ENCODE measurements around the gene CUL3. TPM values are rescaled to one million over a fixed set of nuclear protein-coding genes. Genes with fewer than 3 reads are reported as not detected.
A peak's percentile ranks its signal among the peaks of the same experiment; 100 is the strongest.

The CUL3 gene
- total and polyA plus RNA-seq, 2 experiments from 2014 or later: 86.0 to 125 TPM

- no peak overlapping the region for H3K27ac ChIP-seq (ENCODE audit: low read depth)
- H3K4me3 Mint-ChIP-seq: no peak overlapping the region
- H3K36me3 ChIP-seq (ENCODE audit: insufficient read depth): no peaks in the 10 kb centered on the region
- no peak overlapping the region for H3K27ac Mint-ChIP-seq
- H3F3A ChIP-seq (replicated peaks; ENCODE audit: low read depth): 0 out of 2 replicates have a peak, but pooled peaks cover 5% of the 10 kb centered on the region
- no peaks in the 10 kb centered on the region for H3K9me2 ChIP-seq (ENCODE audit: insufficient read depth)
- H3K36me3 Mint-ChIP-seq (ENCODE audit: low read depth): peaks cover 8% of the 10 kb centered on the region
- peaks cover 20% of the 10 kb centered on the region for H3K9me3 Mint-ChIP-seq
- H3K27me3 Mint-ChIP-seq (ENCODE audit: insufficient read depth, low read depth, poor library complexity): peaks cover 14% of the 10 kb centered on the region
- no peak for TF ChIP-seq CTCF (conservative IDR thresholded peaks at IDR 0.05; ENCODE audit: low read depth in 2 of 2)
- no peak for TF ChIP-seq CREB1 (CRISPR knock-in tag; IDR thresholded peaks at IDR 0.05; ENCODE audit: low read depth)
- TF ChIP-seq, protein P1, sequence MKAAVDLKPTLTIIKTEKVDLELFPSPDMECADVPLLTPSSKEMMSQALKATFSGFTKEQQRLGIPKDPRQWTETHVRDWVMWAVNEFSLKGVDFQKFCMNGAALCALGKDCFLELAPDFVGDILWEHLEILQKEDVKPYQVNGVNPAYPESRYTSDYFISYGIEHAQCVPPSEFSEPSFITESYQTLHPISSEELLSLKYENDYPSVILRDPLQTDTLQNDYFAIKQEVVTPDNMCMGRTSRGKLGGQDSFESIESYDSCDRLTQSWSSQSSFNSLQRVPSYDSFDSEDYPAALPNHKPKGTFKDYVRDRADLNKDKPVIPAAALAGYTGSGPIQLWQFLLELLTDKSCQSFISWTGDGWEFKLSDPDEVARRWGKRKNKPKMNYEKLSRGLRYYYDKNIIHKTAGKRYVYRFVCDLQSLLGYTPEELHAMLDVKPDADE (IDR thresholded peaks at IDR 0.05): no peak
- TF ChIP-seq ZNF331 (CRISPR knock-in tag; IDR thresholded peaks at IDR 0.05; ENCODE audit: low read depth): no peak
- no peak for TF ChIP-seq NANOG (IDR thresholded peaks at IDR 0.05; ENCODE audit: borderline replicate concordance)
- TF ChIP-seq STAT1 (IDR thresholded peaks at IDR 0.05; ENCODE audit: unreplicated experiment): no peak
- no peak for TF ChIP-seq EZH2 (IDR thresholded peaks at IDR 0.05; ENCODE audit: low read depth, unreplicated experiment)
- TF ChIP-seq ZNF114 (CRISPR knock-in tag; IDR thresholded peaks at IDR 0.05): no peak
- peak overlapping the region; percentile 89; the same call in 1 of the 2 replicates for H2AFZ ChIP-seq
- H3K4me1 ChIP-seq (ENCODE audit: insufficient read depth): peaks cover 12% of the 10 kb centered on the region
- H3K4me2 ChIP-seq: no peak overlapping the region
- no peaks in the 10 kb centered on the region for H3K79me2 ChIP-seq (replicated peaks; ENCODE audit: insufficient read depth)
- DNase-seq (ENCODE audit: low spot score): no peak
- ATAC-seq: no peak
- H3K27me3 ChIP-seq (ENCODE audit: insufficient read depth): 0 out of 2 replicates have a peak, but pooled peaks cover 5% of the 10 kb centered on the region
- H3K4me1 Mint-ChIP-seq: peaks cover 6% of the 10 kb centered on the region
- no peaks in the 10 kb centered on the region for H4K20me1 ChIP-seq (replicated peaks; ENCODE audit: insufficient read depth)
- H3K4me3 ChIP-seq: no peak overlapping the region
These were observed 141.1 kb downstream of the CUL3 start for GRCh38 chr2:224444021-224444420.

- H3K4me3 Mint-ChIP-seq: peak overlapping the region; percentile 67
- H3K27ac Mint-ChIP-seq: no peak overlapping the region
- TF ChIP-seq ZNF331 (CRISPR knock-in tag; IDR thresholded peaks at IDR 0.05; ENCODE audit: low read depth): no peak
- TF ChIP-seq, protein P2, sequence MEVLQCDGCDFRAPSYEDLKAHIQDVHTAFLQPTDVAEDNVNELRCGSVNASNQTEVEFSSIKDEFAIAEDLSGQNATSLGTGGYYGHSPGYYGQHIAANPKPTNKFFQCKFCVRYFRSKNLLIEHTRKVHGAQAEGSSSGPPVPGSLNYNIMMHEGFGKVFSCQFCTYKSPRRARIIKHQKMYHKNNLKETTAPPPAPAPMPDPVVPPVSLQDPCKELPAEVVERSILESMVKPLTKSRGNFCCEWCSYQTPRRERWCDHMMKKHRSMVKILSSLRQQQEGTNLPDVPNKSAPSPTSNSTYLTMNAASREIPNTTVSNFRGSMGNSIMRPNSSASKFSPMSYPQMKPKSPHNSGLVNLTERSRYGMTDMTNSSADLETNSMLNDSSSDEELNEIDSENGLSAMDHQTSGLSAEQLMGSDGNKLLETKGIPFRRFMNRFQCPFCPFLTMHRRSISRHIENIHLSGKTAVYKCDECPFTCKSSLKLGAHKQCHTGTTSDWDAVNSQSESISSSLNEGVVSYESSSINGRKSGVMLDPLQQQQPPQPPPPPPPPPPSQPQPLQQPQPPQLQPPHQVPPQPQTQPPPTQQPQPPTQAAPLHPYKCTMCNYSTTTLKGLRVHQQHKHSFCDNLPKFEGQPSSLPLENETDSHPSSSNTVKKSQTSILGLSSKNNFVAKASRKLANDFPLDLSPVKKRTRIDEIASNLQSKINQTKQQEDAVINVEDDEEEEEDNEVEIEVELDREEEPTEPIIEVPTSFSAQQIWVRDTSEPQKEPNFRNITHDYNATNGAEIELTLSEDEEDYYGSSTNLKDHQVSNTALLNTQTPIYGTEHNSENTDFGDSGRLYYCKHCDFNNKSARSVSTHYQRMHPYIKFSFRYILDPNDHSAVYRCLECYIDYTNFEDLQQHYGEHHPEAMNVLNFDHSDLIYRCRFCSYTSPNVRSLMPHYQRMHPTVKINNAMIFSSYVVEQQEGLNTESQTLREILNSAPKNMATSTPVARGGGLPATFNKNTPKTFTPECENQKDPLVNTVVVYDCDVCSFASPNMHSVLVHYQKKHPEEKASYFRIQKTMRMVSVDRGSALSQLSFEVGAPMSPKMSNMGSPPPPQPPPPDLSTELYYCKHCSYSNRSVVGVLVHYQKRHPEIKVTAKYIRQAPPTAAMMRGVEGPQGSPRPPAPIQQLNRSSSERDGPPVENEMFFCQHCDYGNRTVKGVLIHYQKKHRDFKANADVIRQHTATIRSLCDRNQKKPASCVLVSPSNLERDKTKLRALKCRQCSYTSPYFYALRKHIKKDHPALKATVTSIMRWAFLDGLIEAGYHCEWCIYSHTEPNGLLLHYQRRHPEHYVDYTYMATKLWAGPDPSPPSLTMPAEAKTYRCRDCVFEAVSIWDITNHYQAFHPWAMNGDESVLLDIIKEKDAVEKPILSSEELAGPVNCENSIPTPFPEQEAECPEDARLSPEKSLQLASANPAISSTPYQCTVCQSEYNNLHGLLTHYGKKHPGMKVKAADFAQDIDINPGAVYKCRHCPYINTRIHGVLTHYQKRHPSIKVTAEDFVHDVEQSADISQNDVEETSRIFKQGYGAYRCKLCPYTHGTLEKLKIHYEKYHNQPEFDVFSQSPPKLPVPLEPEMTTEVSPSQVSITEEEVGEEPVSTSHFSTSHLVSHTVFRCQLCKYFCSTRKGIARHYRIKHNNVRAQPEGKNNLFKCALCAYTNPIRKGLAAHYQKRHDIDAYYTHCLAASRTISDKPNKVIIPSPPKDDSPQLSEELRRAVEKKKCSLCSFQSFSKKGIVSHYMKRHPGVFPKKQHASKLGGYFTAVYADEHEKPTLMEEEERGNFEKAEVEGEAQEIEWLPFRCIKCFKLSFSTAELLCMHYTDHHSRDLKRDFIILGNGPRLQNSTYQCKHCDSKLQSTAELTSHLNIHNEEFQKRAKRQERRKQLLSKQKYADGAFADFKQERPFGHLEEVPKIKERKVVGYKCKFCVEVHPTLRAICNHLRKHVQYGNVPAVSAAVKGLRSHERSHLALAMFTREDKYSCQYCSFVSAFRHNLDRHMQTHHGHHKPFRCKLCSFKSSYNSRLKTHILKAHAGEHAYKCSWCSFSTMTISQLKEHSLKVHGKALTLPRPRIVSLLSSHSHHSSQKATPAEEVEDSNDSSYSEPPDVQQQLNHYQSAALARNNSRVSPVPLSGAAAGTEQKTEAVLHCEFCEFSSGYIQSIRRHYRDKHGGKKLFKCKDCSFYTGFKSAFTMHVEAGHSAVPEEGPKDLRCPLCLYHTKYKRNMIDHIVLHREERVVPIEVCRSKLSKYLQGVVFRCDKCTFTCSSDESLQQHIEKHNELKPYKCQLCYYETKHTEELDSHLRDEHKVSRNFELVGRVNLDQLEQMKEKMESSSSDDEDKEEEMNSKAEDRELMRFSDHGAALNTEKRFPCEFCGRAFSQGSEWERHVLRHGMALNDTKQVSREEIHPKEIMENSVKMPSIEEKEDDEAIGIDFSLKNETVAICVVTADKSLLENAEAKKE (CRISPR knock-in tag; IDR thresholded peaks at IDR 0.05): no peak
These were observed 142.8 kb downstream of the CUL3 start for GRCh38 chr2:224442071-224442967.

More at GRCh38 chr2:224442071-224442967, 142.8 kb downstream of the CUL3 start:
- H3K36me3 Mint-ChIP-seq (ENCODE audit: low read depth): peaks cover 8% of the 10 kb centered on the region
- H3K4me1 Mint-ChIP-seq: peaks cover 6% of the 10 kb centered on the region
- peak; percentile 87 for ATAC-seq
- H3K9me3 Mint-ChIP-seq: peaks cover 20% of the 10 kb centered on the region
- H3F3A ChIP-seq (replicated peaks; ENCODE audit: low read depth): 0 out of 2 replicates have a peak, but pooled peaks cover 5% of the 10 kb centered on the region
- peak overlapping the region; percentile 63 for H3K4me3 ChIP-seq
- H2AFZ ChIP-seq: peak overlapping the region; percentile 90
- no peaks in the 10 kb centered on the region for H3K36me3 ChIP-seq (ENCODE audit: insufficient read depth)
- H3K4me2 ChIP-seq: peak overlapping the region; percentile 82
- 0 out of 2 replicates have a peak, but pooled peaks cover 5% of the 10 kb centered on the region for H3K27me3 ChIP-seq (ENCODE audit: insufficient read depth)
- H3K27ac ChIP-seq (ENCODE audit: low read depth): peak overlapping the region; percentile 80; the same call in 1 of the 2 replicates
- peak; percentile 89 for DNase-seq (ENCODE audit: low spot score)
- H3K4me1 ChIP-seq (ENCODE audit: insufficient read depth): peaks cover 12% of the 10 kb centered on the region
- H3K9me2 ChIP-seq (ENCODE audit: insufficient read depth): no peaks in the 10 kb centered on the region
- H3K79me2 ChIP-seq (replicated peaks; ENCODE audit: insufficient read depth): no peaks in the 10 kb centered on the region
- H3K27me3 Mint-ChIP-seq (ENCODE audit: insufficient read depth, low read depth, poor library complexity): peaks cover 14% of the 10 kb centered on the region
- no peaks in the 10 kb centered on the region for H4K20me1 ChIP-seq (replicated peaks; ENCODE audit: insufficient read depth)

Measured in GM23338 (cell line).